Adipocyte (in vitro differentiated cells): ENCODE measurements around the gene RAB11FIP5.

ENCODE experiments used
- DNase-seq: peaks from one replicate; pipeline ENCODE4 v3.0.0-alpha.2; 2015; ENCODE audit warnings: low read depth
- H3K27me3 ChIP-seq: replicated peaks from 2 replicates; pipeline ENCODE4 v1.7.0; 2013; ENCODE audit warnings: mild to moderate bottlenecking, low read length, moderate library complexity; ENCODE audit not compliant: control insufficient read depth, insufficient read depth
- H3K36me3 ChIP-seq: 2 replicates; pipeline ENCODE4 v1.7.0; 2013; ENCODE audit warnings: low read length, mild to moderate bottlenecking, moderate library complexity; ENCODE audit not compliant: control insufficient read depth, insufficient read depth, severe bottlenecking
- H3K4me1 ChIP-seq: 2 replicates; pipeline ENCODE4 v1.7.0; 2013; ENCODE audit warnings: mild to moderate bottlenecking, low read length, moderate library complexity; ENCODE audit not compliant: control insufficient read depth, insufficient read depth
- H3K4me3 ChIP-seq: 2 replicates; pipeline ENCODE4 v1.7.0; 2013; ENCODE audit warnings: mild to moderate bottlenecking, low read length, moderate library complexity
- H3K9ac ChIP-seq: 2 replicates; pipeline ENCODE4 v1.7.0; 2013; ENCODE audit warnings: mild to moderate bottlenecking, low read length, moderate library complexity
- H3K9me3 ChIP-seq: 2 replicates; pipeline ENCODE4 v1.7.0; 2013; ENCODE audit warnings: mild to moderate bottlenecking, low read length, moderate library complexity; ENCODE audit not compliant: control insufficient read depth

The RAB11FIP5 gene

DNA sequence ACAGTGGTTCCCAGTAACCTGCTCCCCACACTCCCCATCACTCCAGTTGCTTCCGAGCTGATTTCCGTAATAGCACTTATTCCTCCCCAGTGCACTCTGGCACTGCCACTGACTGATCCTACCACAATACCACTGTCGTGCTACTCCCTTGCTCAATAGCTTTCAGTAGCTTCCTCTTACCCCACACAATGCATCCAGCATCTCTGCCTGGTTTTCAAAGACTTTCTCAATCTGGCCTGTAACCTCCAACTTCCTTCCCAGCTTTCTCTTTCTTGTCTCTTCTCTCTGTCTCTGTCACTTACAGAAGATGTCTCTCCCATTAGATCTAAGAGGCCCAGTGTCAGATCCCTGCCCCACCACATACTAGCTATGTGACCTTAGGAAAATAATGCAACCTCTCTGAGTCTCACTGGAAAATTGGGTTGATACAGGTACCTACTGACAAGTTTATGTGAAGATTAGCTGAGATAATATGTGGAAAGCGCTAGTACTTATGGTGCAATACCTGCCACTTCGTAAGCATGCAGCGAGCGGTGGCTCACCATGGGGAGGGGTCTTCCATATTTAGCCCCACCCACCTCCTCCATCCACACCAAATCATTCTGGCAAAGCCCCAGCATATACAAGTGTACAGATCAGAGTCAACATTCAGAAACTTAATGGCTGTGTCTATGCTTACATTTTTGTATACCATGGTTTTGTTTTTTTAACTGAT is 77.9 kb downstream of the RAB11FIP5 start:
- DNase-seq, result no peak
- Histone ChIP-seq H3K9ac (no peak overlapping the region), H3K27me3 (no peaks in the 10 kb centered on the region)

DNA sequence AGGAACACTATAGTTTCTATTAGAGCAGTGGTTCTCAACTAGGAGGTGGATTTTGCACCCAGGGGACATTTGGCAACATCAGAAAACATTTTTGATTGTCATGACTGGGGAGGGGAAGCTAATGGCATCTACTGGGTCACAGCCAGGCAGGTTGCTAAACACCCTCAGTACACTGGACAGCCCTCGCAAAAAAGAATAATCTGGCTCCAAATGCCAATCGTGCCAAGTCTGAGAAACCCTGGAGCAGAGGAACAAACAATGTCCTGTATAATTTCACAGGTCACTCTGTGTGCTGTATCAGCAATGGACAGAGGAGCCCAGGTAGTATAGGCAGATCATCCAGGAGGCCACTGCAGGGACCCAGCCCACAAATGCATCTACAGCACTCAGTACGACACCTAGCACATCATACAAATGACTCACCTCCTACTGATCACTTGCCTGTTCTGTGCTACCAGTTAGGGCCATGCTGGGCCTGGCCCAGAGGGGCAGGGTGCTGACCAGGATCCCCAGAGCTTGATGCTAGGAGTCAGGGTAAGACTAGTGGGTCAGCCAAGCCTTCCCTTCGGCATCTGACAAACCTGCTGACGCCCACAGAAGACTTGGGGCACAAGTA is 78.9 kb downstream of the RAB11FIP5 start:
- Histone ChIP-seq H3K4me1 (peaks cover 15% of the 10 kb centered on the region), H3K27me3 (no peaks in the 10 kb centered on the region)
- DNase-seq, result no peak

More for the DNA sequence above, 77.9 kb downstream of the RAB11FIP5 start:
- Histone ChIP-seq H3K36me3 (peaks cover 9% of the 10 kb centered on the region), H3K9me3 (no peaks in the 10 kb centered on the region), H3K4me1 (peaks cover 15% of the 10 kb centered on the region), H3K4me3 (no peak overlapping the region)

DNA sequence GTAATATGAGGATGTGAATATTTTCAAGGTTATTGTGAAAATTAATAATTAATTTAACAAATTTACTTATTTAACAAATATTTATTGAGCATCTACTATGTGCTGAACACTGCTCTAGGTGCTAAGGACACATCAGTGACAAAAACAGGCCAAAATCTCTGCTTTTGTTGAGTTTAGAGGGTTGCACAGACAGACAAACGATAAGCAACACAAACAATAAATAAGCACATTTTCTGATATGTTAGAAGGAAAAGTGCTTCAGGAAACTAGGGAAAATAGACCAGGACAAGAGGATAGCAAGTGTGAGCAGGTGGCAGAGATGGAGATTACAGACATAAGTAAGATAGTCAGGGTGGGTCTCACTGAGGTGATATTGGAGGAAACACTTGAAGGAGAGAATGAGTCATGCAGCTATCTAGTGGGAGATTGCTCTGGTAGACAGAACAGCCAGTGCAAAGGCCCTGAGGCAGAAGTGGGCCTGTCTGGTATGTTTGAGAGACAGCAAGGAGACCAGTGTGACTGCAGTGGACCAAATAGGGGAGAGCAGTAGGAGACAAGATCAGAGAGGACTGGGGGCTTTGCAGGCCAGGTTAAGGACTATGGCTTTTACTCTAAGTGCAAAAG is 79.5 kb downstream of the RAB11FIP5 start:
- Histone ChIP-seq H3K4me1 (peaks cover 15% of the 10 kb centered on the region), H3K4me3 (no peak overlapping the region), H3K9me3 (no peaks in the 10 kb centered on the region), H3K36me3 (peaks cover 5% of the 10 kb centered on the region), H3K9ac (no peak overlapping the region), H3K27me3 (no peaks in the 10 kb centered on the region)
- DNase-seq, result no peak

More for the DNA sequence above, 78.9 kb downstream of the RAB11FIP5 start:
- Histone ChIP-seq H3K36me3 (peaks cover 4% of the 10 kb centered on the region), H3K9me3 (no peaks in the 10 kb centered on the region), H3K9ac (no peak overlapping the region), H3K4me3 (no peak overlapping the region)

DNA sequence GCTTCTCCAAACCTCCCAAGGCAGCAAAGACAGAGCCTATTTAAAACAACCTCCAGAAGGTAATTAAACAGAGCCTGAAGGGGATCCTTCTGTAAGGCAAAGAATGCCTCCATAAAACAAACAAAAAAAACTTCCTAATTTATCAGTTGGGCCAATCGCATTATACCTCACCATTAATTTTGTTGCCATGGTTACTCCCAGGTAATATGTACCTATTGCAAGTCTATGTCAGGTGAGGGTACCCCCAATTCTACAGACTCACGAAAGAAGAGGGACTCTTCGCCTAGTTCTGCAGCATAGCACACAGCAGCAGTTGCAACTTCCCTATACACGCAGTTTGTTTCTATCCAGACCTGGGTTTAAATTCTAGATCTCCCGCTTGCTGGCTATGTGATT is 80.0 kb downstream of the RAB11FIP5 start:
- Histone ChIP-seq H3K9me3 (no peaks in the 10 kb centered on the region), H3K27me3 (no peaks in the 10 kb centered on the region), H3K36me3 (peaks cover 6% of the 10 kb centered on the region), H3K9ac (no peak overlapping the region), H3K4me3 (no peak overlapping the region), H3K4me1 (peaks cover 15% of the 10 kb centered on the region)
- no peak for DNase-seq

DNA sequence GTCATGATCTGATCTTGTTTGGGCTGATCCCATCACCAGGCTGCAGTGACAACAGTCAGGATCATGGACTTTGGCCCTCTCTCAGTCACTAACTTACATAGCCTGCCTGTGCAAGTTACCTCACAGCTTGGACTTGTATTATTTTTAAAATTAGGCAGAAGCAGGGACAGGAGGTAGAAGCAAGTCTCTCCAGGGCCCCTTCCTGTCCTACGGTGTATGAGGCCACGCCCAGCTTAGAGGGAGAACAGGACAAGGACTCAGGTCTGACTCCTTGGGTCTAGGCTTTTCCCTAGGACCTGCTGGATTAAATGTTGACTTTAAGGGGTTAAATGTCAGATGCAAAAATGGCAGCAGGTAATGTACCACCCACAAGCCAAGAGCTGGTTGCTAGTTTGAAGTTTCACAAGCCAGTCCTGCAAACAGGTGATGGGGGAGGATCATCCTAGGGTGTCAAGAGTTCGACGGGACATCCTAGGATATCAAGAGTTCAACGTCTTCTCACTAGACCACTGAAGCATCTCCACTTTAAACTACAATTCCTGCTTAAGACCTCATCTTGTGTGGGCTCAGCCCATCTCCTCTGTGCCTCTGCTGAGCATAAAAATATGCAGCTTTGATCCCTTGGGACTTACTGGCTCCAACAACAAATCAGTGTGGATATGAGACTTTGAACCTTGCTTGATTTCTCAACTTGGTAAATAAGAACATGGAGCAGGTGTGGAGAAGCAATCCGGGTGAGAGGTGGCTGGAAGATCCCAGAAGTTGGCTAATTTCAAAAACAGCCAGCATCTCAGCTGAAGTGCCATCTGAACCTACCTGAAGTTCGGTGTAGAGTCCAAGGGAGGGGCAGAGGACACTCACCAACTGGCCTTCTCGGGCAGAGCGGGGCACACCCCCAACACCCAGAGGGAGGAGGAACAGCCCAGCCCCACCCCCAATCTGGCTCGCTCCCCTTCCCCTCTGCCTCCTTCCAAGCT is 80.7 kb downstream of the RAB11FIP5 start:
- H3K9ac ChIP-seq, result no peak overlapping the region
- H3K9me3 ChIP-seq, result no peaks in the 10 kb centered on the region
- H3K36me3 ChIP-seq, result peaks cover 6% of the 10 kb centered on the region
- H3K27me3 ChIP-seq, result no peaks in the 10 kb centered on the region
- no peak for DNase-seq
- H3K4me3 ChIP-seq, result no peak overlapping the region
- peaks cover 15% of the 10 kb centered on the region for H3K4me1 ChIP-seq

DNA sequence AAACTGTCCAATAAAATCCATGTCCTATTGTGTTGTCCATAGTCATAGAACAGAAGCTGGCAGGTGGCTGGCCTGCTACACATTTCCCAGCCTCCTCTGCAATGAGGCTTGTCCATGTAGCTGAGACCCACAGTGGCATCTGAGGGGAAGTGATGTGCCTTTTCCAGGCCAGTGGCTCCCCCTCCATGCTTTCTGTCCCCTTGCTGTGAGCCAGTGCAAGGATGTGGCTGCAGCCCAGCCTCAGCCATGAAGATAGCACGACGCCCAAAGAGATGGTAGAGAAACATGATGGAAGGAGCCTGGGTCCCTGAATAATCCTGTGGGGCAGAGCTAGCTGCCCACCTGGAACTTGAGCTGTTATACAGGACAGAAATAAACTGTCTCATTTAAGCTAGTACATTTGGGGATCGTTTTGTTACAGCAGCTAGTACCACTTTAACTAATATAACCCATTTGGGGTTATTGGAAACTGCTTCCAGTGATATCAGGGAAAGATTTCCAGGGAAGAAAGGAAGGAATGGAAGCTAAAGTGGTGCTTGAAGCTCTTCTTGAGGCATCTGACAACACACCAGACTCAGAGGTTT is 81.6 kb downstream of the RAB11FIP5 start:
- no peak overlapping the region for H3K4me3 ChIP-seq
- no peak for DNase-seq
- H3K4me1 ChIP-seq, result peaks cover 15% of the 10 kb centered on the region
- H3K27me3 ChIP-seq, result no peaks in the 10 kb centered on the region
- peaks cover 6% of the 10 kb centered on the region for H3K36me3 ChIP-seq
- no peak overlapping the region for H3K9ac ChIP-seq
- no peaks in the 10 kb centered on the region for H3K9me3 ChIP-seq

DNA sequence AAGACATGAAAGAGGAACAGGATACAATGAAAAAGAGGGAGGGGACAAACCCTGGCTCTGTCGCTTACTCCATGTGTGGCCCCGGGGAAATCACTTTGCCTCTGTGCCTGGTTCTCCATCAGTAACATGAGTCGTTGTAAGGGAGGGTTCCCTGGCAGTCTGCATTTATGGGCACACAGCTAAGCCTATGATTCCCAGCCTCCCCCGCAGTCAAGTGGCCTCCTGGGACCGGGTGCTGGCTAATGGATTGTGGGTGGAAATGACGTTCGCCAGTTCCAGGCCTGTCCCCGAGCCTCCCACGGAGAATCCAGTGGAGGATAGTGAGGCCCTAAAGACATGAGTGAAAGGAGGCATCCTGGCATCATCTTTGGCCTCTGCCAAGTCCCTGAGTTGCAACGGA is 83.9 kb downstream of the RAB11FIP5 start:
- Histone ChIP-seq H3K9me3 (no peaks in the 10 kb centered on the region), H3K27me3 (no peaks in the 10 kb centered on the region), H3K4me3 (no peak overlapping the region), H3K36me3 (peaks cover 6% of the 10 kb centered on the region), H3K4me1 (peaks cover 5% of the 10 kb centered on the region), H3K9ac (no peak overlapping the region)
- DNase-seq, result no peak

DNA sequence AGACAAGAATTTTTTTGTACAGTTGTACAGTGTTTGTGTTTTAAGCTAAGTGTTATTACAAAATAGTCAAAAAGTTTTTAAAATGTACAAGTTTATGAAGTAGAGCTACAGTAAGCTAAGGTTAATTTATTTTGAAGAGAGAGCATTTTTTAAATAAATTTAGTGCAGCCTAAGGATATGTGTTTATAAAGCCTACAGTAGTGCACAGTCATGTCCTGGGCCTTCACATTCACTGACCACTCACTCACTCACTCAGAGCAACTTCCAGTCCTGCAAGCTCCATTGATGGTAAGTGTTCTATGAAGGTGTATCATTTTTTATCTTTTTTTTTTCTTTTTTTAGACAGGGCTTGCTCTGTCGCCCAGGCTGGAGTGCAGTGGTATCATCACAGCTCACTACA is 85.4 kb downstream of the RAB11FIP5 start:
- no peaks in the 10 kb centered on the region for H3K4me1 ChIP-seq
- no peak for DNase-seq
- no peak overlapping the region for H3K4me3 ChIP-seq
- H3K9ac ChIP-seq, result no peak overlapping the region
- H3K27me3 ChIP-seq, result no peaks in the 10 kb centered on the region
- H3K9me3 ChIP-seq, result no peaks in the 10 kb centered on the region
- peaks cover 6% of the 10 kb centered on the region for H3K36me3 ChIP-seq

DNA sequence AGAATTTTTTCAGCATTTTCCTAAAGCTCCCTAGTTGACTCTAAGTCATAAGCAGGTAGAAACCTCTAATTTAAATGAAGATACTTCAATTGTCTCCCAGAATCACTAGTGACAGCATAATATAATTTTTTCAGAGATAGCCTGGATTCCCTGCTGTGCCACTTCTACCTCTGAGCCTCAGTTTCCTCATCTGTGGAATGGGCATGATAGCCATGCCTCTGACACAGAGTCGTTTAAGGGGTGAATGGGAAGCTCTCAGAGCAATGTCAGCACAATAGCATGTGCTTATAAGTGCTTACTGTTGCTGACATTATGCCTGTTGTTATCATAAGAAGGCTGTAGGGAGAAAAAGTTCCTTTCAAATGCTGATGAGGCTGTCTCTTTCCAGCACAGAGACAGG is 89.3 kb downstream of the RAB11FIP5 start:
- peaks cover 14% of the 10 kb centered on the region for H3K36me3 ChIP-seq
- H3K27me3 ChIP-seq, result no peaks in the 10 kb centered on the region
- H3K9ac ChIP-seq, result no peak overlapping the region
- no peaks in the 10 kb centered on the region for H3K9me3 ChIP-seq
- no peak for DNase-seq
- H3K4me1 ChIP-seq, result peaks cover 10% of the 10 kb centered on the region
- no peak overlapping the region for H3K4me3 ChIP-seq
